GM18909 (cell line): ENCODE data around the gene PHTF2.
"Not testable (repeated sequence)": the region's sequence is repeated elsewhere in the genome, so short reads cannot be mapped to it uniquely, and the experiment has no call there.

ENCODE experiments used
- ATAC-seq: cut with Tn5 transposase; IDR thresholded peaks from one replicate; pipeline ENCODE4 v1.9.1; 2021; ENCODE audit warnings: mild to moderate bottlenecking; ENCODE audit not compliant: unreplicated experiment, poor library complexity

The PHTF2 gene

DNA sequence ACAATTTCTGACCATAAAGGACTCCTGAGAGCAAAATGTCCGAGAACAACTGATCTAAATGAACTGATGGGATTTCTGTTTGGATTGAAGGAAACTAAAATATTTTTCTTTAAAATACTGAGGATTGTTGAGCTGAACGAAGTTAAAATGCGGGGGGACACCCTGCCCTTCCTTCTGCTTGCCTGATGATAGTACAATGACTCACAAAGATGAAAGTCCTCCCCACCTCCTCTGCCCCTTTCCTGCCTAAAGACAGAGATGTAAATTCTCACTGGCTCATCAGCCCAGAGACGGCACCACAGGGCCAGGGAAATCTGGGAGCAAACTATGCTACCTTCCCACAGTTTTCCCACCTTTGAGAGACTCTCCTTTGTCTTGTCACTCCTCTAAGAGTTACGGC, 180.6 kb downstream of the PHTF2 start:
- no peak for ATAC-seq

DNA sequence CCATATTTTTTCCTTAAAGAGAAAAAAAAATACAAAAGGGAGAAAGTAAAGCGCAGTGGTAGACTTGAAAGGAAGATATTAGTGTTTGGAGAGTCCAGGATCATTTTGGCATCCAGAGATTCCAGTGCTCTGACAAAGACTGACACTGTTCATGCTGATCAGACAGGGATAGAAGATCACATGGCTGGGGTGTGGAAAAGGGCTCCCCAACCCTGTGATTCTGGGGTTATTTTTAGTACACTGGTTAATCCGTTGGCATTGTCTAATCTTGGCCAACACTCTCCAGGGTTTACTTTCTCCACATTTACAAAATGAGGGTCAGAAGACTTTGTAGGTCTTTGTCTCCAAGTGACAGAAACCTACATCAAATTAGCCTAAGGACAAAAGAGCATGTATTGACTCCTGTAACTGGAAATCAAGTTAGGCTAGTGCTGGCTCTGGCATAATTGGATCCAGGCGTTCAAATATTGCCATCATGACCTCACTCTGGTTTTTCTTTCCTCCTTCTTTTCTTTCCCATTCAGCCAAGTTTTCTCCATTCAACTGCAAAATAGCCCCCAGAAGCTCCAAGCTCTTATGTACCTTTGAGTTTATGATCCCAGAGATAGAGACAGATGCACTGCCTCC, 181.6 kb downstream of the PHTF2 start:
- ATAC-seq, result no peak

DNA sequence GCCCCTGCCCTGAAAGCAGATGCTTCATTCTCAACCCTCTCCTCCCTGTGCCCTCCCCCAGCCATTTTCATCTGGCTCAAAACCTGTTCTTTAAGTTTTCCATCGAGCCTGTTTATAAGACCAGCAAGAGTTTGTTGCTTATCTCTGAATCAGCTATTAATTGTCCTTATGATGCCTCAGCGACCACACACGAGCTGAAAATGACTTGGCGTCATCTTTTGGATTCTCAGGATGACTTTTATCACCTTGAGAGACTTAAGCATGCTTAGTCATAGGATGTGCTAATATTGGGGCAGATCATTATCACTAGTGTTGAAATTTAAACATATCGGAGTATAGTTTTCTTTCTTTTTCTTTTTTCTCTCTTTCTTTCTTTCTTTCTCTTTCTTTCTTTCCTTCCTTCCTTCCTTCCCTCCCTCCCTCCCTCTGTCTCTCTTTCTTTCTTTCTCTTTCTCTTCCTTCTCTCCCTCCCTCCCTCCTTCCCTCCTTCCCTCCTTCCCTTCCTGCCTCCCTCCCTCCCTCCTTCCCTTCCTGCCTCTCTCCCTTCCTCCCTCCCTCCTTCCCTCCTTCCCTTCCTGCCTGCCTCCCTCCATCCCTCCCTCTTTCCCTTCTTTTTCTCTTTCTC, 184.5 kb downstream of the PHTF2 start:
- no peak for ATAC-seq

DNA sequence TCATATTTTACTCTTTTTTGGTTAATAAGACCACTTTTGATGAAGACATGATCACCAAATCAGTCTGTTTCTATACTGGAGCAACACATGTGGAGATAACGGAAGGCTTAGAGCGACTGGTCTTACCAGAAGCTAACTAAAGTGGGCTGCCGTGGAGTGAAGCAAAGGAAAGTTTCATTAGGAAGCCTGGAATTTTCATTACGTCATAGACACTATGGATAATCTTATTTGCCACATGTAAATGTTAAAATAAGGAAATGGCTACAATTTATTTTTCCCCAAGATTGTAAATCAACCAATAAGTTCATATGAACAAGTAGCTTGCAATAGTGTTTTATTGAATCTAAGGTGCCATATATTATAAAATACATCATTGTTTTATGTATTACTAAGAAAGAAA, 185.4 kb downstream of the PHTF2 start:
- no peak for ATAC-seq

DNA sequence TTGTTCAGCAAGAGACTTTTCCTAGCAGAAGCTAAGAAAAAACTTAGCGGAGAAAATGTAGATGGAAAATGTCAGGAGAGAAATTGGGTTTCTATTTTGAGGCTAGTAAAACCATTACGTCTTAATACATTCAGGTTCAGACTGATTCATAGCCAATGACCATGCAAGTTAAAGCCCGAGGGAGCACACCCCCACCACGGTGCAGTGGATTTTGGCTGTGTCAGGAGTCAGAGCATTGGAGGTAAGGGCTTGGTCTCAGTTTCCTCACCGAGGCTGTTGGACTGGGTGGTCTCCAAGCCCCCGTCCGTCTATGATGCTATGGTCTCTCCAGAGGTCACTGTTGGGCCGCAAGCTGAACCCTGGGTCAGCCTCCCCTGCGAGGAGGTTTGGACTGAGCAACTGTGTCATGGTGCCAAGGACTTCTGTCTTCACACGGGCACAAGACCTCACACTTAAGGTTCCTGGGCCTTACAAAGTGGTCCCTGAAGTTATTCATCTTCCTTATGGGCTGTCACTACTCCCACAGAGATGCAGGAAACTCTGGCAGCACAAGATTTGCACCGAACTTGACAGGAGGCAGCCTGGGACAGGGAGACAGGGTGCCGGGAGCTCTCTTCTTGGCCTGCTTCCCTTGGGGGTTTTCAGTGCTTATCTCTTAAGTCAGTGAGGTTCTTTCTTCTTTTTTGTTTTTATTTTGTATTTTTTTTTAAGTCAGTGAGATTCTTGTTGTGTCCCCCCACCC, 186.8 kb downstream of the PHTF2 start:
- ATAC-seq, result no peak

DNA sequence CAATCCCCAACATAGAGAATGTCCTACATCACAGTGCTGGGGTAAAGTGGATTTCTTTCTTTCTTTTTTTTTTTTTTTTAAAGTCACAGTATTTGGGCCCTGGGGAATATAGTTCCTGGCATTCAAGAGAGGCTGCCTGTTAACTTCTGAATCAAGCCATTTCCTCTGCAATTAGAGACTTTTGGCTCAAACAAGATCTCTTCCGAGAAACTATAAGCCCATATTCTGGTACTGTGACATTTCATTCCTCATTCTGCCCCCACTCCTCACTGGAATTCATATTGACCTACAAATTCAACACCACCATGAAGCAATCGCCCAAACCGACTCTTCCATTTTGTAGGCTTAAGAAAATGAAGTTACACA, 187.4 kb downstream of the PHTF2 start:
- ATAC-seq, result no peak

DNA sequence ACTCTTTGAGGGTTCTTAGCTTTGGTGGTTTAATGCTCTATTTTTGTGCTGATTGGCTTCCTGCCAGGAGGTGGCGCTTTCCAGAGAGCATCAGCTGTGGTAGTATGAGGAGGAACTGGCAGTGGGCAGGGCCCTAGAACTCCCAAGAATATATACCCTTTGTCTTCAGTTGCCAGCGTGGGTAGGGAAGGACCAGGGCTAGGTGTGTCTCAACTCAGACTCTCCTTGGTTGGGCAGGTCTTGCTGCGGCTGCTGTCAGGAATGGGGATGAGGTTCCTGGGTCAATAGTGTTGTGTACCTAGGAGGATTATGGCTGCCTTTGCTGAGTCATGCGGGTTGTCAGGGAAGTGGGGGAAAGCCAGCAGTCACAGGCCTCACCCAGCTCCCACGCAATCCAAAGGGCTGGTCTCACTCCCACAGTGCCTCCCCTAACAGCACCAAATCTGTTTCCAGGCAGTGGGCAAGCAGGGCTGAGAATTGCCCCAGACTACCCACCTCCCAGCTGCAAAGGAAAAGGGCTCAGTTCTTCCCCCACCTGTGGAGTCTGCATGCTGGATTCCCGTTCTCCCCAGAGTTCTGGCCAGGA, 191.5 kb downstream of the PHTF2 start:
- no peak for ATAC-seq

DNA sequence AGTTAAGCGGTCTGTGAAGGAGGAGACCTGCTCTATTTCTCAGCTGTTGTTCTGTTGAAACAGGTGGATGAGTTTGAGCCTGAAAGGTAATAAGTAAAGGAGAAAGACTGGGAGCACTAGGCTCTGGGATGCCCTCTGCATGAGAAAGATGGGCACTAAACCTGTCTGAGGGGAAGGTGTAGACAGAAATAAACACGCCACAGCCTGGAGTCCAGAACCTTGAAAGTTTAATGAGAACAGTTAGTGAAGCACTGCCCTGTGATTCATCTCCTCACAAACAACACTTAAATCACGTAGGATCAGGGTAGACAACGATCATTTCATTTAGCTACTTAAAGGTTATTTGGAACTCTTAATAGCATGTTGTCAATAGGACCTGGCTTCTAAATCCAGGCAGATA, 193.1 kb downstream of the PHTF2 start:
- no peak for ATAC-seq

DNA sequence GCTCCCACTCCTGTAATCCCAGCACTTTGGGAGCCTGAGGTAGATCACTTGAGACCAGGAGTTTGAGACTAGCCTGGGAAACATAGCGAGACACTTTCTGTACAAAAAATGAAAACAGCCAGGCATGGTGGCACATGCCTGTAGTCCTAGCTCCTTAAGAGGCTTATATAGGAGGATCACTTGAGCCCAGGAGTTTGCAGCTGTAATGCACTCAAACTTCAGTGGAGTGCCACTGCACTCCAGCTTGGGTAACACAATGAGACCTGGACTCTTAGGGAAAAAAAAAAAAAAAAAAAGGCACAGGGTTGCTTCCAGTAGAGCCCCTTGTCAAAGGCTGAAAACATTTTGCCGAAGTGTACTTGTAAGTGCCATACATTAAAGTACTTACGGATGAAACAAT, 195.3 kb downstream of the PHTF2 start:
- ATAC-seq, result no peak

DNA sequence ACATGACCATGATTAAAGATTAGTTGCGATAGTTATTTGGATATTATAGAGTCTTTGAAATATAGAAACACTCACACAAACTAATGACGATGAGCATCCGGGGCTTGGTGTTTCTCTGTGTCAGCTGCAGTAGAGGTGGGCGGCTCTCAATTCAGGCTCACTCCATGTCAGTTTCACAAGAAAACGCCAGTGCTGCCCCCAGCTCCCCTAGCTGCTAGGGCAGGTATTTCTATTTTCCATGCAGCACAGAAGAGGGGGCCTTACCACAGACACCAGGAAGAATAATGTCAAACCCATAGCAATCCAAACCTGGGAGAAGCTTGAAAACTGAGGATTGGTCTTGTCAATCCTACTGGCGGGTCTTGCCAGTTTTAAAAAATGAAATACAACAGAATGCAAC, 197.1 kb downstream of the PHTF2 start:
- ATAC-seq, result no peak

DNA sequence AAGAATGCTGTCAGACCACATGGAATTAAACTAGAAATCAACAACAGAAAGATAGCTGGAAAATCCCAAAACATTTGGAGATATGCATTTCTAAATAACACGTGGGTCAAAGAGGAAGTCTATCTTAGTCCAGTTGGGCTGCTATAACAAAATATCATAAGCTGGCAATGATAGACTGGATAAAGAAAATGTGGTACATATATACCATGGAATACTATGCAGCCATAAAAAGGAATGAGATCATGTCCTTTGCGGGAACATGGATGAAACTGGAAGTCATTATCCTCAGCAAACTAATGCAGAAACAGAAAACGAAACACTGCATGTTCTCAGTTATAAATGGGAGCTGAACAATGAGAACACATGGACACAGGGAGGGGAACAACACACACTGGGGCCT, 200.6 kb downstream of the PHTF2 start:
- ATAC-seq, result not testable (repeated sequence)

DNA sequence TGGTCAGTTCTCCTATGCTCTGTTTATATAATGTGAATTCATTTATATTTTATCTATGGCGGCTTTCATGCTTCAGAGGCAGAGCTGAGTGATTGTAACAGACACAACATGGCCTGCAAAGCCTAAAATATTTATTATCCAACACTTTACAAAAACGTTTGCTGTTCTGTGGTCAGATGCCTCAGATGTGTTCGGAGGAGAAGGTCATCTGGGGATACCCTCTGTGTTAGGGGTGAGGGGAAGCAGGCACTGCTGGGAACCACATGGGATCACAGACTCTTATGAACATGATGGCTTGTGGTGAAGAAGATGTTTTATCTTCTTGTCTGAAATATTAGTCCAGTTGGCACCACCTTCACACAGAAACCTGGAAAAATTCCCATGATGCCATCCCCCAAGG, 203.4 kb downstream of the PHTF2 start:
- ATAC-seq, result no peak

DNA sequence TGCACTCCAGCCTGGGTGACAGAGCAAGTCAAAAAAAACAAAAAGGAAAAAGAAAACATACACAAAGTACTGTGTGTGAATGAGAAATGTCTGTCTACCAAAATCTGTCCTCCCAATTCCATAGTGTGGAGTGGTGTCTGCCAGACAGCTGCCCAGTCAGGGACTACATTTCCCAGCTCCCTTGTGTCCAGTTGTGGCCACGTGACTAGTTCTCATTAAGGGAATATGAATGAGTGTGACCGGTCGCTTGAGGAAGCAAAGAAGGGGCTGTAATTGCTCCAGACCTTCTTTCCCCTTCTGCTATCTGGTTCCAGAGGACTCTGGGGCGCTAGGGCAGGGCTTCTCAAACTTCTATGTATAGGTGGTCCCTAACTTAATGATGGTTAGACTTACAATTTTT, 204.1 kb downstream of the PHTF2 start:
- ATAC-seq, result no peak

DNA sequence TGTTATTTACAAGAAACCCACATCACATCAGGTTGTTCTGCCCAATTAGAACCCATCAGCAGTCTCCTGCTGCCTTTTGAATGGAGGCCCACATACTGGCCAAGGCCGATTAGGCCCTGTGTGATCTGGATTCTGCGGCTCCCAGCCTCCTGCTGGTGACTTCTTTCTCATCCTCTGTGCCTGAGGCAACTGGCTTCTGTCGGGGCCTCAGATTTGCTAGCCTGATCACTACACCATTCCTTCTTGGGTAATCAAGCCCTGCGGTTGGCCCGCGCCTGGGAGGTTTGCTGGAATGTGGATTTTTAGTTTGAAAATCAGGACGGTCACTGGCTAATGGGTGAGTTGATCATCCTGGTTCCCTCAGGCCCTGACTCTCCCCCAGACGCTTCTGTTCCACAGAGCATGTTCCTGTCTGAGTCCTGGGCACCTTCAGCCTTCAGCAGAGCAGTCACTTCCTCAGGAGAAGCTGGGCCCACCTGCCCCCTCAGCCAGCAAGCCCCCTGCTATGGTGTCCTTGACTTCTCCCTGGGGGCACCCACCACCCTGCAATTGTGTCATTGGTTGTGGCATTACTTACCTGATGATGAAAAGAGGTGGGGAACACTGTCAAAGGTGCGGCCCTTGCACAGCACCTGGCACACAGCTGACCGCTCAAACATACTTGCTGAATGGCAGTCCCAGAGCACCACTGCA, 207.6 kb downstream of the PHTF2 start:
- no peak for ATAC-seq
